Measurements from ENCODE around the gene MYOD1. TPM values are rescaled to one million over a fixed set of nuclear protein-coding genes. Genes with fewer than 3 reads are reported as not detected.

The MYOD1 gene
- total RNA-seq, 2 experiments from 2014 or later, result not detected

DNA sequence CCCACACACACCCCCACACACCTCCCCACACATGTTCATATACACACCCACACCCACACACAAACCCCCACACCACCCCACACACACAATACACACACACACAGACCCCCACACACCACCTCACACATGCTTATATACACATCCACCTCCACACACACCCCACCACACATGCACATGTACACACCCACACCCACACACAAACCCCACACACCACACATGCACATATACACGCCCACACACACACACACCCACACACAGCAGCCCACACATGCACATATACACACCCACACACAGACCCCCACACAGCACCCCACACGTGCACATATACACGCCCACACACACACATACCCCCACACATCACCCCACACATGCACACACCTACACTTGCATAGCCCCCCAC lies 44.3 kb downstream of the MYOD1 start:
- H3K27ac Mint-ChIP-seq, result no peak overlapping the region
- DNase-seq (no peak), ATAC-seq (no peak)
- H3K27me3 Mint-ChIP-seq (ENCODE audit: low read depth), result no peaks in the 10 kb centered on the region
- no peaks in the 10 kb centered on the region for H3K36me3 Mint-ChIP-seq (ENCODE audit: low read depth)
- CTCF ChIA-PET, result no interaction called here
- no peaks in the 10 kb centered on the region for H3K4me1 Mint-ChIP-seq (ENCODE audit: low read depth)
- no peak overlapping the region for H3K4me3 Mint-ChIP-seq
- H3K9me3 Mint-ChIP-seq (ENCODE audit: insufficient read depth), result no peaks in the 10 kb centered on the region
- POLR2A ChIA-PET, result no interaction called here

DNA sequence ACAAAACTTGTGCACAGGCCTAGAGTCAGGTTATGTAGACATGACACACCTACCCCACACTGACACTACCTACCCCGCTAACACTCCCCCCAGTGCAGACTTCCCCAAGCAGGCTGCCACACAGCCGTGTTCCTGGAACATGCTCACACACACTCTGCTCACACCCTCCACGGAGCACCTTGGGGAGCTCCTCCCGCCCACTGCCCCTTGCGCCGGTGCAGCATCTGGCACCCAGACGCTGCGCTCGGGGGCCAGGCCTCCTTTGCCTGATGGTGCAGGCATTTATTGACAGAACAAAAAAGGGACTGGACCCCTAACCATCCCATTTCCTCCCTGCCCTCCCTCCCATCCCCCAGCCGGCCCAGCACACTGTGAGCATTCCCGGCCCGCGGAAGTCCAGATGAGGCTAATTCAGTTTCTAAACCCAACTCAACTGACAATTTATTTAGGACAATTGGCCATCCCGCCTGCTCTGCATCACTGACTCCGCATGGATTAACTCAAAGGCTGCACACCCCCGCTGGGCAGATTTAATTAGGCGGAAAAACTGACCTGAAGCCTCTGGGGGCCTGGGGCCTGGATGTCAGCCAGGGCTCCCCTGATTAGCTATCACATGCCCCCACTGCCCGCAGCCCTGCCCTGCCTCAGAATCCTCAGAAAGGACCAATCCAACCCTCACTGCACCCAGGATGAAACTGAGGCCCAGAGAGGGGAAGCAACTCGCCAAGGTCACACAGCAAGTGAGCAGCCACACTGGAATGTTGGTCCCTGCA lies 45.3 kb downstream of the MYOD1 start:
- Mint-ChIP-seq H3K27me3 (ENCODE audit: low read depth) (no peaks in the 10 kb centered on the region), H3K4me1 (ENCODE audit: low read depth) (no peaks in the 10 kb centered on the region), H3K27ac (no peak overlapping the region), H3K9me3 (ENCODE audit: insufficient read depth) (no peaks in the 10 kb centered on the region), H3K36me3 (ENCODE audit: low read depth) (no peaks in the 10 kb centered on the region), H3K4me3 (no peak overlapping the region)
- ChIA-PET POLR2A (no interaction called here), CTCF (no interaction called here)
- ATAC-seq (no peak), DNase-seq (no peak)

DNA sequence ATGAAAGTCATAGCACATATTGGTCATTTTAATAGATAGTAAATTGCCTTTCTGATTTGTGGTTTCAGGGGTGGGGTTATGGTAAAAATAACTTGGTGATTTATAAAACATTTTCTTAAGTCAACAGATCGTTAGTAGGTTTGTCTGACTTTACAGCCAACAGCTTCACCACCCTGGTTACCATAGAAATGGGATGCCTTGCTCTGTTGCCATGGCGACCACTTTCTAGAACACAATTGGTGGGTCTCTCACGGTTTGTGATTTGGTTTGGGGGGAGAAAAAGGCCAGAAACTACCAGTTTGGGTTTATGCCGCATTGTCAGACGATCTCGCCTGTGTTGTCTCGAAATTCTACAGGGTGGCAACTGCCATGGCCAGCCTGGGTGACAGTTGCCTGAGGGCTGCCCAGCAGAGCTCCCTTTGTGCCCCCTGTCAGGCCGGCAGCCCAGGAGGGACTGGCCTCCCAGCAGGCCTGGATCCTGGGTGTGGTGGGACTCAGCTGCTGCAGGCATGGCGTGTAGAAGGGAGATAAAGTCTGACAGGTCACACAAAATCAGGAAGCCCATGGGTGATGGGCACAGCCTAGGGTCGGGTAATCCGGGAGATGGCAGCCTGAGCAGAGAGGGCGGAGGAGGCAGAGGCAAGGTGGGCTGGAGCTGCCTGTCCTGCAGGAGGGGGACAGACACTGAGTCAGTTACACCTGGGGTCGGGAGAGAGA lies 46.1 kb downstream of the MYOD1 start:
- no peak for DNase-seq
- CTCF ChIA-PET, result no interaction called here
- no peak overlapping the region for H3K4me3 Mint-ChIP-seq

DNA sequence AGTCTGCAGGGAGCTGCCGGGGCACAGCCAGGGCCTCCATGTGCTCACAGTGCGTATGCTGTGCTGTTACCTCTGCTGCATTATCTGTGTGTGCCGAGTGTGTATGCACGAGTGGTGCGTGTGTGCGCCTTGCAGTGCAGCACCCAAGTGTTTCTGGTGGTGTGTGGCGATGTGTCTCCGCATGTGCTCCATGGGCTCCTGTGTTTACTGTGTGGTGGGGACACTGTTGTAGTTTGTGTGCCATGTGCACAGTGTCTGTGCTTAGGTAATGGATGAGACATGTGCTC lies 46.6 kb downstream of the MYOD1 start:
- H3K4me1 Mint-ChIP-seq (ENCODE audit: low read depth), result no peaks in the 10 kb centered on the region
- POLR2A ChIA-PET, result no interaction called here
- ATAC-seq, result no peak

More for the DNA sequence above, 46.1 kb downstream of the MYOD1 start:
- POLR2A ChIA-PET, result no interaction called here
- Mint-ChIP-seq H3K4me1 (ENCODE audit: low read depth) (no peaks in the 10 kb centered on the region), H3K27me3 (ENCODE audit: low read depth) (no peaks in the 10 kb centered on the region), H3K36me3 (ENCODE audit: low read depth) (no peaks in the 10 kb centered on the region), H3K9me3 (ENCODE audit: insufficient read depth) (no peaks in the 10 kb centered on the region), H3K27ac (no peak overlapping the region)
- ATAC-seq, result no peak

DNA sequence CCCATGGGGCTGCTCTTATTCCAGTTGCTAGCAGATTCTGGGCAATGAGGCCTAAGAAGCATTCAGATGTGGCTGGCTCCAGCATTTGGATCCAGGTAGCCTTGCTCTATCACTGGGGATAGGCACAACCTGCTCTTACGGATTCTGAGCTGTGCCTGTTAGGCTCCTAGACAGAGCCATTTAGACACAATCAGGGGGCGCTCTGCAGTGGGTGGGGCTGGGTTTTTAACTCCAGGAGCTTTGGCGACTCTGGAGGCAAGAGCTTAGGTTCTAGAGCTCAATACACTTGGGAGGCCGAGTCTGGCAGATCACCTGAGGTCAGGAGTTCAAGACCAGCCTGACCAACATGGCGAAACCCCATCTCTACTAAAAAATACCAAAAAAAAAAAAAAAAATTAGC lies 47.2 kb downstream of the MYOD1 start:
- no peak overlapping the region for H3K27ac Mint-ChIP-seq
- no peaks in the 10 kb centered on the region for H3K27me3 Mint-ChIP-seq (ENCODE audit: low read depth)
- DNase-seq (no peak), ATAC-seq (no peak)
- CTCF ChIA-PET, result interaction anchor here (1.8 kb wide), 1 partner anchor 211 kb away, joined by 7 read pairs; no protein-coding TSS in a partner anchor
- H3K9me3 Mint-ChIP-seq (ENCODE audit: insufficient read depth), result no peaks in the 10 kb centered on the region
- no peak overlapping the region for H3K4me3 Mint-ChIP-seq
- no peaks in the 10 kb centered on the region for H3K4me1 Mint-ChIP-seq (ENCODE audit: low read depth)
- POLR2A ChIA-PET, result no interaction called here
- H3K36me3 Mint-ChIP-seq (ENCODE audit: low read depth), result no peaks in the 10 kb centered on the region

More for the DNA sequence above, 46.6 kb downstream of the MYOD1 start:
- no peak for DNase-seq
- Mint-ChIP-seq H3K27me3 (ENCODE audit: low read depth) (no peaks in the 10 kb centered on the region), H3K9me3 (ENCODE audit: insufficient read depth) (no peaks in the 10 kb centered on the region), H3K4me3 (no peak overlapping the region), H3K27ac (no peak overlapping the region), H3K36me3 (ENCODE audit: low read depth) (no peaks in the 10 kb centered on the region)
- CTCF ChIA-PET, result no interaction called here

DNA sequence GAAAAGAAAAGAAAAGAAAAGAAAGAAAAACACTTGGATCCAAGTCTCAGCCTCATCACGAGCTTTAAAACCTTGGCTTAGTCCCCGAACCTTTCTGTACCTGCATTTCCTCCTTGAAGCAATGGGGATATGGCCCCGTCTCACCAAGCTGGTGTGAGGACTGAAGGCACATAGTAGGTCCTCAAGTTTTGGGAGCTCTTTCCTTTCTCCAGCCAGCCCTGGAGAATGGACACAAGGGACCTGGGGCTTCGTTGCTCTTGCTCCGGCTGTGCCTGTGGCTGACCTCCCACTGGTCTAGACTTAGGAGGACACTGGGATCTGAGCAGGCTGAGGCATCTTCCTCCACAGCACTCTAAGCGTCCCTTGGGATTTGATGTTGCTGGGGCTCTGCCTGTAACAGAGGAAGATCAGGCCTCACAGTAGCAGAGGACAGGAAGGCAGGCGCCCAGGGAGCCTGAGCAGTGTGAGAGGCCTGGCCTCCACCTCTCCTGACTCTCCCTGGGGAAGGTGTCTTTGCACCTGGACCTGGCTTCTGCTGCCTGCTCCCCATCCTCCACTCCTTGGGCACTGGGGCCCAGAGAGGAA lies 48.0 kb downstream of the MYOD1 start:
- CTCF ChIA-PET, result interaction anchor here (1.8 kb wide), 1 partner anchor 211 kb away, joined by 7 read pairs; no protein-coding TSS in a partner anchor
- no peak for DNase-seq
- no peaks in the 10 kb centered on the region for H3K36me3 Mint-ChIP-seq (ENCODE audit: low read depth)
- H3K4me1 Mint-ChIP-seq (ENCODE audit: low read depth), result no peaks in the 10 kb centered on the region
- no peaks in the 10 kb centered on the region for H3K9me3 Mint-ChIP-seq (ENCODE audit: insufficient read depth)
- H3K4me3 Mint-ChIP-seq, result no peak overlapping the region
- H3K27ac Mint-ChIP-seq, result no peak overlapping the region
- ATAC-seq, result no peak
- H3K27me3 Mint-ChIP-seq (ENCODE audit: low read depth), result no peaks in the 10 kb centered on the region
- POLR2A ChIA-PET, result no interaction called here

DNA sequence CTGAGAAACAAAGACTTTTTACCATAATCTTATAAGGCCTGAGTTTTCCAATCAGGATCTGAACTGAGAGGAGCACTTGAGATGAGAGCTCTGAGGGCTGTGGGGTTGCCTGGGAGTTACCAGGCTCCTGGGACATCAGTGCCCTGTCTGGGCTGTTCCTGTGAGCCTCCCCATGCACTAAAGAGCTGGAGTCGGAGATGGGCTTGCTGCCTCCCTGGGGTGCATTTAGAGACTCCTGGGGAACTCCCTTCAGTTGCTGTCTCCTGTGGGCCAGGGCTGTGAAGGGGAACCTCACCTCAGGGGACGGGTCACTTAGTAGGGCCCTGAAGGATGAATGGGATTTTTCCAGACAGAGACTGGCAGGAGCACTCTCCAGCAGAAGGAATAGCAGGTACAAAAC lies 48.5 kb downstream of the MYOD1 start:
- Mint-ChIP-seq H3K36me3 (ENCODE audit: low read depth) (no peaks in the 10 kb centered on the region), H3K27ac (no peak overlapping the region), H3K4me1 (ENCODE audit: low read depth) (no peaks in the 10 kb centered on the region), H3K27me3 (ENCODE audit: low read depth) (no peaks in the 10 kb centered on the region), H3K4me3 (no peak overlapping the region), H3K9me3 (ENCODE audit: insufficient read depth) (no peaks in the 10 kb centered on the region)
- CTCF ChIA-PET, result interaction anchor here (1.8 kb wide), 1 partner anchor 210 kb away, joined by 7 read pairs; no protein-coding TSS in a partner anchor
- ATAC-seq (no peak), DNase-seq (no peak)
- POLR2A ChIA-PET, result no interaction called here

DNA sequence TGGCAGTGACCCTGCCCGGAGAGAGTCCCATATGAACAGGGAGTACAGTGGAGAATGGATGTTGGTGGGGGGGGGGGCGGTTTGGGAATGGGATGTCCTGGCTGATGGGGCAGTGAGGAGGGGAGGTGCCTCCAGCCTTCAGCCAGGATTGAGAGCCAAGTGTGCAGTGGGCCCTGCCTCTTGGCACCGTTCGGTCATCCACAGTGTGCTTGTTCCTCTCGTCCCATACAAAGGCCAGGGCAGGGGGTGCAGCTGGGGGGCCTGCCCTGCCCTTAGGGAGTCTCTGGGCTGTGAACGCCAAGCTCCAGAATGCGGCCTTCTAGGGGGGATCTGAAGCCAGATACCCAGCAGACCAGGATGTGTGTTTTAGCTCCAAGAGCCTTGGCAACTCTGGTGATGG lies 49.2 kb downstream of the MYOD1 start:
- Mint-ChIP-seq H3K27me3 (ENCODE audit: low read depth) (no peaks in the 10 kb centered on the region), H3K4me1 (ENCODE audit: low read depth) (no peaks in the 10 kb centered on the region), H3K4me3 (no peak overlapping the region), H3K36me3 (ENCODE audit: low read depth) (no peaks in the 10 kb centered on the region), H3K27ac (no peak overlapping the region), H3K9me3 (ENCODE audit: insufficient read depth) (no peaks in the 10 kb centered on the region)
- no peak for DNase-seq
- ChIA-PET CTCF (interaction anchor here (1.2 kb wide), 1 partner anchor 210 kb away, joined by 3 read pairs; no protein-coding TSS in a partner anchor), POLR2A (no interaction called here)
- no peak for ATAC-seq

DNA sequence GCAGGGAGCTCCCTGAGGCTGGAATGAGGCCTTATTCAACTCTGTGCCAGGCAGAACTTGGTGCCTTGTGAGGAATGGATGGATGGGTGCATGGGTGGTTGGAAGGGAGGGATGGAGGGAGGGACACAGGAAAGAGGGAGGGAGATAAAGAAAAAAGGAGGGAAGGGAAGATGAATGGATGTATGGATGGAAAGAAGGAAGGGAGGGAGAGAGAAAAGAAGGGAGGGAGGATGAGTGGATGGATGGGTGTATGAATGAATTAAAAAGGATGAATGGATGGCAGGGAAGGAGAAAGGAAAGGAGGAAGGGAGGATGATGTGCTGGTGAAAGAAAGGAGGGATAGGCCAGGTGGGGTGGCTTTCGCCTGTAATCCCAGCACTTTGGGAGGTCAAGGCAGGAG lies 49.8 kb downstream of the MYOD1 start:
- Mint-ChIP-seq H3K27ac (no peak overlapping the region), H3K9me3 (ENCODE audit: insufficient read depth) (no peaks in the 10 kb centered on the region), H3K36me3 (ENCODE audit: low read depth) (no peaks in the 10 kb centered on the region), H3K4me1 (ENCODE audit: low read depth) (no peaks in the 10 kb centered on the region), H3K4me3 (no peak overlapping the region), H3K27me3 (ENCODE audit: low read depth) (no peaks in the 10 kb centered on the region)
- ATAC-seq (no peak), DNase-seq (no peak)
- ChIA-PET POLR2A (no interaction called here), CTCF (interaction anchor here (1.2 kb wide), 1 partner anchor 210 kb away, joined by 3 read pairs; no protein-coding TSS in a partner anchor)

DNA sequence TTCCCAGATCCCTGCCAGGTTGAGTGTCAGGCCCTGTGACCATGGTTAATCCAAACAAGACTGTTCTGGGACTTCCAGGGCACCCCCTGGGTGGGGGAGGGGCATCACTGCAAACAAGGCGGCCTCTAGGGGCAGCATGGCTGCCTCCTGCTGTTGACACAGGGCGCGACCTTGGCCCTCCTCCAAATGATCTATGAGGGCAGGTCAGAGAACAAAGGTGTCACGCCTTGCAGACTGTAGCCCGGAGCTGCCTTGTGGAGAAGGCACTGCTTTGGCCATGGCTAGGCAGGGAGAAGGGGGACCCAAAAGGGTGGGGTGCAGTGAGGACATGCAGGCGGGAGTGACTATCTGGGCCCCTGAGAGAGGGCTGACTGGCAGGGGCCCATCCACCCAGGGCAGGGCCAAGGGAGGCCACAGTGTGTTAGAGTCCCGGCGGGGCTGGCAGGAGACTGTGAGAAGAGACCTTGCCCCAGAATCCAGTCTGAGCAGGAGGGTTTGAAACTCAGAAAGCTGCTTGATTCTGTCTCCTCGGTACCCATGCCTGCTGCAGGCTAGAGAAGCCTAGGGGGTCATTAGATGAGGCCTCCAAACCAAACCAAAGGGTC lies 50.8 kb downstream of the MYOD1 start:
- no peak overlapping the region for H3K27ac Mint-ChIP-seq
- H3K9me3 Mint-ChIP-seq (ENCODE audit: insufficient read depth), result no peaks in the 10 kb centered on the region
- H3K36me3 Mint-ChIP-seq (ENCODE audit: low read depth), result no peaks in the 10 kb centered on the region
- CTCF ChIA-PET, result interaction anchor here (1.3 kb wide), 1 partner anchor 11 kb away, joined by 4 read pairs; no protein-coding TSS in a partner anchor
- DNase-seq, result no peak
- H3K4me1 Mint-ChIP-seq (ENCODE audit: low read depth), result no peaks in the 10 kb centered on the region
- ATAC-seq, result no peak
- H3K4me3 Mint-ChIP-seq, result no peak overlapping the region
- POLR2A ChIA-PET, result no interaction called here
- H3K27me3 Mint-ChIP-seq (ENCODE audit: low read depth), result no peaks in the 10 kb centered on the region

DNA sequence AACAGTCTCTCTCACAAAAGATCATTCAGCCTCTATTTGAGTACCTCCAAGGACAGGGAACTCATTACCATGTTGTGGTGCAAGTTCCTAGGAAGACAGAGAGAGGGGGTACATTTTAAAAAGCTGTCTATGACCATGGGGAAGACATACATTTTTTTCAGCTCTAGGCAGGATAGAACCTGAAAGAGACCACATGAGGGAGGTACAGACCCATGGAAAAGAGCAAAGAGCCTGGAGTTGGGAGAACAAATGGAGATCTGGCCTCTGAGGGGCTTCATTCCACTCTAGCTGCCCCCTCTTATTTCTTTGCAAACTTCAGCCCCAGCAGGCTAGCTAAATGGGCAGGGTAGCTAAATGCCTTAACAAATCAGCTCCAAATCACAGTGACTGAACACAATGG lies 51.5 kb downstream of the MYOD1 start:
- CTCF ChIA-PET, result interaction anchor here (1.3 kb wide), 1 partner anchor 12 kb away, joined by 4 read pairs; no protein-coding TSS in a partner anchor
- Mint-ChIP-seq H3K4me3 (no peak overlapping the region), H3K36me3 (ENCODE audit: low read depth) (no peaks in the 10 kb centered on the region), H3K27ac (no peak overlapping the region), H3K27me3 (ENCODE audit: low read depth) (no peaks in the 10 kb centered on the region), H3K9me3 (ENCODE audit: insufficient read depth) (no peaks in the 10 kb centered on the region), H3K4me1 (ENCODE audit: low read depth) (no peaks in the 10 kb centered on the region)
- DNase-seq, result no peak
- ATAC-seq, result no peak
- POLR2A ChIA-PET, result no interaction called here

DNA sequence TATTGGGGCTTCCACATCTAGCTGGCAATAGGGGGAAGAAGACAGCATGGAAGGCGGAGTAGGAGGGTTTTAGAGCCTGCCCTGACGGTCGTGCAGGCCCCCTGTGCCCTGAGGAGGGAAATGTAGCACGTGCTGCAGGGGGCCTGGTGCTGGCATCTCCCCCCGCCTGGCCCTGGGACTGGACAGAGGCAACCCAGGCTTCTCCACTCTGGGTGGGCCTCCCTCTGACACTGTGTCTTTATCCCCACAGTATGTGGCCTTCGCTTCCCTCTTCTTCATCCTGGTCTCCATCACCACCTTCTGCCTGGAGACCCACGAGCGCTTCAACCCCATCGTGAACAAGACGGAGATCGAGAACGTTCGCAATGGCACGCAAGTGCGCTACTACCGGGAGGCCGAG lies 52.0 kb downstream of the MYOD1 start:
- ChIA-PET CTCF (no interaction called here), POLR2A (no interaction called here)
- Mint-ChIP-seq H3K4me3 (no peak overlapping the region), H3K9me3 (ENCODE audit: insufficient read depth) (no peaks in the 10 kb centered on the region), H3K27ac (no peak overlapping the region), H3K4me1 (ENCODE audit: low read depth) (no peaks in the 10 kb centered on the region), H3K27me3 (ENCODE audit: low read depth) (no peaks in the 10 kb centered on the region), H3K36me3 (ENCODE audit: low read depth) (no peaks in the 10 kb centered on the region)
- DNase-seq, result no peak
- ATAC-seq, result no peak

All from activated CD8-positive, alpha-beta T cell treated with anti-CD3 and anti-CD28 coated beads, Interleukin-2, amount 10 ng/mL, durations not matched to agents 7 days and 5 days (primary cell).